NCI-H524 (cell line): ENCODE results near the gene VPS25.
"Not testable (repeated sequence)": the region's sequence is repeated elsewhere in the genome, so short reads cannot be mapped to it uniquely, and the experiment has no call there.

Experiments
- DNase-seq, 2 experiments: peaks; one replicate each; lab custom pipeline; 2025; lab: John Stamatoyannopoulos, UW

Gene VPS25

DNA sequence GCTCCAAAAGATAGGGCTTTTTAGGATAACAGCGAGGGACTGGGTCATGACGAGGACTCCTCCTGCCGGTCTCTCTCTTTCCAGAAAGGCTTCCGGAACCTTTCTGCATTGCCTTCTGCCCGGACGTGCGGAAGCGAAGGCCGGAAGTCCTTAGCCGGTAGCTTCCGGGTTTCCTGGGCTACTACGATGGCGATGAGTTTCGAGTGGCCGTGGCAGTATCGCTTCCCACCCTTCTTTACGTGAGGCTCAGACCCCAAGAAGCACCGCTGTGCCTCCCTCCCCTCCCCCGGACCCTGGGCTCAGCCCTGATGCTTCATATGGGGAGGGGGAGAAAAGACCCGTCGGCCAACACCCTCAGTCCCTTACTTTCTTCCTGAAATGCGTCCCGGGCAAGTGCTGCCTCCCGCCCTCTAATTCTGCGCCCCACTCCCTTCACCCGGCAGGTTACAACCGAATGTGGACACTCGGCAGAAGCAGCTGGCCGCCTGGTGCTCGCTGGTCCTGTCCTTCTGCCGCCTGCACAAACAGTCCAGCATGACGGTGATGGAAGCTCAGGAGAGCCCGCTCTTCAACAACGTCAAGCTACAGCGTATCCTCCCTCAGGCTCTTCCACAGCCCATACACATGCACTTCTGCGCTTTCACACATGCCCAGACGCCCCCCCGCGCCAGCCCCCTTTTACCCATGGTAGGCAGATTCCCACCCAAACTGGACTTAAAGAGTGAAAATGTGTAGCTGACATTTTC, at the start of gene VPS25:
VPS25 (plus strand) TSS at position 160 of the 746 bp plus-strand sequence; CDS start at position 187, 27 bp downstream.
- peak; percentile 73 to 86 for DNase-seq

DNA sequence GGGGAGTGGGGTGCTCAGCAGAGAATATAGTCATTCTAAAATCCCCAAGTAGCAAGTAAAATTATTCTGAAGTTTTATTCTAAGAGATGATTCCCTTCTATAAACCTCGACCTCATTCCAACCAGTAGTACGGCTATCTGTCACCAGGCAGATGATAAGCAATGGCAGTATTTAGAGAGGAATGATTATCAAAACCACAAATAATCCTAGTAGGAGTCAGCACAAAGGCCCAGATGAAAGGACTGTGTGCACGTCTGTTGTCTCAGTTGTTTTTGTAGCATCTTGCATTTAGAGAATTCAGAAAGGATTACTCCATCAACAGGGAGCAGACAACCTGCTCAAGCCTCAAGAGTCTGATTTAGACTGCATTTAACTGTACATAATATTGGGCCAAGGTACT, 49.6 kb upstream of the VPS25 start:
- DNase-seq: no peak

DNA sequence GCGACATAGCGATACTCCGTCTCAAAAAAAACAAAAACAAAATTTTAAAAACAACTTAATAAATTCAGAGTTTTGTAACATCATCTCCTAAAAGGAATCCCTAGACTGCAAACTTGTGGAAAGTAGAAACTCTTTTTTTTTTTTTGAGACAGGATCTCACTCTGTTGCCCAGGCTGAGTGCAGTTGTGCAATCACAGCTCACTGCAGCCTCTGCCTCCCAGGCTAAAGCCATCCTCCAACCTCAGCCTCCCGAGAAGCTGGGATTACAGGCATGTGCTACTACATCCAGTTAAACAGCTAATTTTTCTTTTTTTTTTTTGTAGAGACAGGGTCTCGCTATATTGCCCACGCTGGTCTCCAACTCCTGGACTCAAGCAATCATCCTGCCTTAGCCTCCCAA, 48.1 kb upstream of the VPS25 start:
- DNase-seq: no peak

DNA sequence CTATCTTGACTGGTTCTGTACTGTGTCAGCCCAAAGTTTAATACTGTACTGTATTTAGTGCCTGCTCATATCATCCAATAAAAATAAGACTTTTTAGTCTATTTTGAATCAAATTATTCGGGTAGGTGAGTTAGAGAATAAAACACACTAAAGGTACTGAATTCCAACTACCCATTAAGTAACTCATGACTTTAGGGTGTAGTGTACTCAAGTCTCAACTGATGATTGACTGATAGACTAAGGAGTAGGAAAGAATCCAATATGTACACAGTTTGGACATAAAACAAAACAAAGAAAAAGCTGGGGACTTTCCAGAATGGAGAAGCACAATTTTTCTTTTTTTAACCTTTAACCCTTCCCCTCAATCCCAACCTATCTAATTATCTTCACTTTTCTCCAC, 32.5 kb upstream of the VPS25 start:
- no peak for DNase-seq

DNA sequence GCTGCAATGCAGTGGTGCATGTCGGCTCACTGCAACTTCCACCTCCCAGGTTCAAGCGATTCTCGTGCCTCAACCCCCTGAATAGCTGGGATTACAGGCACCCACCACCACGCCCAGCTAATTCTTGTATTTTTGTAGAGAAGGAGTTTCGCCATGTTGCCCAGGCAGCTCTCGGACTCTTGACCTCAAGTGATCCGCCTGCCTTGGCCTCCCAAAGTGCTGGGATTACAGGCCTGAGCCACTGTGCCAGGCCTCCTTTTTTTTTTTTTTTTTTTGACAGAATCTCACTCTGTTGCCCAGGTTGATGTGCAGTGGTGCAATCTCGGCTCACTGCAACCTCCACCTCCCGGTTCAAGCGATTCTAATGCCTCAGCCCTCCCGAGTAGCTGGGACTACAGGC, 30.3 kb upstream of the VPS25 start:
- not testable (repeated sequence) for DNase-seq

DNA sequence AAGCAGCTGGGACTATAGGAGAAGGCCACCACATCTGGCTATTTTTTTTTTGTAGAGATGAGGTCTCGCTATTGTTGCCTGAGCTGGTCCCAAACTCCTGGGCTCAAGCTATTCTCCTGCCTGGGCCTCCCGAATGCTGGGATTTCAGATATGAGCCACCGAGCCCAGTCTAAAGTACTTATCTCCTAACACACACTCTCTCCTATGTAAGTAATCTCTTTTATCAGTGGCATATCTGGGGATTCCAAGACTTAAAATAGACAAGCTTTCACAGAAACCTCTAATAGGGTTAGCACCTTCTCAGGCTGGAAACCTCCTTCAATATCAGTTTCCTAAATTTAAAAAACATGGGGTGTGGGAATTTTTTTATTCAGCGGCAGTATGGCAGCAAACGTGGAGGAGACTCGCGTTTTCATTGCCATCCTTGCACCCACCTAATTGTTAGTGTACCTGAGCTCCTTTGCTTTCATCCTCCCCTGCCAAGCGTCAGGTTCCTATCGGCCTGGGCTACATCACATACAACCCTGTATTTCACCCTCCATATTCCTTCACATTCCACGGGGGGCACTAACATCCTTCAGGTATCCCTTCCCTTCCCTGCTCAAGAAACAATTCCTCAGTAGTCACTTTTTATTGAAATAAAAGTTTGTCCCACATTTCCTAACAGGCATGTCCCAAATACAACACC, 29.5 kb upstream of the VPS25 start:
- DNase-seq: peak; percentile 24 to 57

DNA sequence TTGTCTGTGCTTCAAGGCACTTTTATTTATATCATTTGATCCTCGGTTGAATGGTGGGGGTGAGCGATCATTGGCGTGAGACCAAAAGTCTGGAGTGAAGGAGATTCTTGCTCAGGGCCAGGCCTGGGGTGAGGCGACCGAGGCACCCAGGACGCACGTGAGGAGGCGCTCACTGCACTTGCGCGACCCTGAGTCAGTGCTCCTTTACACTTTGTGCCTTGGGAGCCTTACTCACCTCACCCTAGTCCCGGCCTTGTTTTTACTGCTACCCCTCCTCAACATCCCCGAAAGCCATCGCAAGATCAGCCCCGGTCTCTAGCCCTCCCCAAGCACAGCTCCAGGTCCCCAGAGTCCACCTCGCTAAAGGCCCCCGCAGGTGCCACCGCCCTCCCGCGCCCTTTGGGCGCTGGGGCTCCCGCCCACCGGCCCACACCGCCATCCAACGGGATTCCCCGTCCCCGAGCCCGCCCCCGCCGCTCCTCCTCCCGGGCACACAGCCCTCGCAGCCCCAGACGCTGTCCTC, 28.9 kb upstream of the VPS25 start:
- DNase-seq: peak; percentile 84 to 88

DNA sequence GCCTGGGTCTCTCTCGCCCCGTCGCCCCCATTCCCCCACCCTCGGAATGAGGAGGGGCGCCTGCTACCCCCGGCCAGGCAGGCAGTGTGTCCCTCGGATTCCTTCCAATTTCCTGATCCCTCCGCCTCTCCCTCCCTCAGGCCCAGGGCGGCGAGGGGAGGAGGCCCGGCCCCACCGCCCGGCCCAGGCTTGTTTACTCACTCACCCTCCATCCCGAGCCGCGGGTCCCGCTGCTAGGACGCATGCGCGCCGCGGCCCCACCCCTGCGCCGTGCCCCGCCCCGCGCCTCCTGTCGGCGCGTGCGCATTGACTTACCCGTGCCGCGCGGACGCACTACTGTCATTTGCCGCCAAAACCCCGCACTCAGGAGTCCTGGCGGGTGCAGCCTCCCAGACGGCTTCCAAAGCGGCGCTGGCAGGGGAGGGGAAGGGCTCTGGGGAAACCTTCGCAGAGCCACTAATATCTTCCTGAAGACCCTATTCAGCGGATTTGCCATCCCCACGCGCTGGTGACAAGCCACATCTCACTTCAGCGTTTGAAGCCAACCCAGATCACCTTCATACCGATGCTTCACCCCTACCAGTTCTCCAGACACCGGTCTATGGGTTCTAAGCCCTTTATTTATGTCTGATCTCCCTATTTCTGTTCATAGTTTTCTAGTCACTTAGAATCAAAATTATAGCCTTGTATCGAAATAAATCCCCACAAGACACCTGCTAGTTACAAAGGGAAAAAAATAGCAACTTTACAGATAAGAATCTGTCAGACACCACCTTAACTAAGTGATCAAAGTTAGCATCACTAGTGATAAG, 28.2 kb upstream of the VPS25 start, which contains the start of gene EZH1:
EZH1 (minus strand) TSS at position 235 of the 812 bp plus-strand sequence. CDS start 16,099 bp downstream, outside the sequence.
- DNase-seq: peak; percentile 95 to 98

DNA sequence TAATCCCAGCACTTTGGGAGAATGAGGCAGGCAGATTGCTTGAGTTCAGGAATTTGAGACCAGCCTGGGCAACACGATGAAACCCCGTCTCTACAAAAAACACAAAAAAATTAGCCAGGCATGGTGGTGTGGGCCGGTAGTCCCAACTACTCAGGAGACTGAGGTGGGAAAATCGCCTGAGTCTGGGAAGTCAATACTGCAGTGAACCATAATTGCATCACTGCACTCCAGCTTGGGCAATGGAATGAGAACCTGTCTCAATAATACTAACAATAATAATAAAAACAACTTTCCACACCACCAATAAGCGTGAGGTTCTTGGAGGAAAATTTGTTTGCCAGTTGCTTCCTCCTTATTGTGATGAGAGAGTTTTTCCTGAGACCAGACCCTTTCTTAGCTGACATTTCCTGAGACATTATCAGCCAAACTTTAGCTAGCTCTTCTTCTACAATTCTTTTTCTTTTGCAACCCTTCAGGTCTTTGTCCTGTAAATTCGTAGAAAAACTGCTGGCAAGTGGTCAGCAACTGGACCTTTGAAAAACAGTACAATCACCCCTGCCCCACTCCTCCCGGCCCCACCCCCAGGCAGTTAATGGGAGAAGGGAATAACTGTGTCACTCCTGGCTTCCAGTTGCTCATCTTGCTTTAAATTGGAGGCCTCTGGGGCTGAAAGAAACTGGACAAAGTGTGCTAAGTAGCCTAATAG, 24.9 kb upstream of the VPS25 start:
- no peak for DNase-seq

DNA sequence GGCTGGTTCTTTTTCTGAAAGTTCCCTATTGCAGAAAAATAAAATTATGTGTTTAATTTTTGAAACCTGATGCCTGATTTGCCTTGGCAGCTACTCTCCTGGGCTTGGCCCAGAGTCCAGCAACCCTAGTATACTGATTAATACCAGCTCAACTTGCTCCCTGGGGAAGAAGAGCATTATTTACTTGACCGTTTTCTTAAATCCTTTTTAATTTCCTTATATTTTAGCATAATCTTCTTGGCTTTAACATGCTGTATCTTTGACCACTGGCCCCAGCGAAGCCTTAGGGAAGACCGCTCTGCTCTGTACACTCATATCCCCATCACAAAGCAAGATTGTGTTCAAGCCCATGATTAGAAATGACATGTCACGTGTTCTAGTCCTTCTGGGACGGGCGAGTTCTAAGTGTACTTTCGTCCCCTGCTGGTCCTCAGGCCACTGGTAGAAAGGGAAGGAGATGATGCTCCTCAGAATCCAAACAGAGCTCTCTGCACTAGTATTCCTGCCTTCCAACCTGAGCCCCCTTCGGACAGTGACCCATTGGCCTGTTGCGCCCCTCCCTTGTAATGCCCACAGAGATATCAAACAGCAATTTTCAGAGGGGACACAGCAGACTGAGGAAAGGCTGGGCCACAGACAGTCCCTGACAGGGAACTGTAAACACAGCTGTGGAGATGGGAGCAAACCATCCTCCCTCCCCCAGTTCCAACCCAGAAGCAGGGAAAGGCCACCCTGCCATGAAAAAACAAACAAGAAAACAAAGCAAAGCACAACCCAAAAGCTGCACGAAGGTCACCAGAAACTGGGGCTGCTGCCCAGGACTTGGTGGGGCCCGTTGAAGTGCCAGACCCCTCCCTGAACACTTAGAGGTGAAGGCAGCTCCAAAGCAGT, 24.1 kb upstream of the VPS25 start:
- DNase-seq: no peak

DNA sequence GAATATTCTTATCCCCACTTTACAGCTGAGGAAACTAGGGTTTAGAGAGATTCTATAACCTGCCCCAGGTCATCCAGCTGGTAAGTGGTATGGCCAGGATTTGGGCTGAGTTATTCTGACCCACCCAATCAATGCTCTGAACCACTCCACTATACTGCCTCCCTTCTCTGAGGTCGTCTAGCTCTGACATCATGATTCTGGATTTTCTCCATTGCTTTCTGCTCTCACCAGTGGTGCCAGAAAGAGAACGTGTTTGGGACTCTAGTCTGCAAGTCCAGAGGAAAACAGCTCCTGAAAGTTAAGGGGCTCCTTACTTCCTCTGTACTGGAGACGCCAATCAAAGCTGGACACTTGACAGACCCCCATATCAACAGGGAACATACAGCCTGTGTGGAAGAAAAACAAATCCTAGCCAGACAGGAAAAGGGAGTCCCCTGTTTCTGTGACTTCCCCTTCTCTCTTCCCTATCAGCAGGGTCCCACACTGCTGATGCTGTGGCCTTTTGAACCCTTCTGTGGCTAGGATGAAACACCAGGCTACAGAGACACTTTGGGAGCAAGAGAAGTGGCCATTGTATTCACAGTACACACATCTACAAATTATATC, 22.4 kb upstream of the VPS25 start:
- no peak for DNase-seq

DNA sequence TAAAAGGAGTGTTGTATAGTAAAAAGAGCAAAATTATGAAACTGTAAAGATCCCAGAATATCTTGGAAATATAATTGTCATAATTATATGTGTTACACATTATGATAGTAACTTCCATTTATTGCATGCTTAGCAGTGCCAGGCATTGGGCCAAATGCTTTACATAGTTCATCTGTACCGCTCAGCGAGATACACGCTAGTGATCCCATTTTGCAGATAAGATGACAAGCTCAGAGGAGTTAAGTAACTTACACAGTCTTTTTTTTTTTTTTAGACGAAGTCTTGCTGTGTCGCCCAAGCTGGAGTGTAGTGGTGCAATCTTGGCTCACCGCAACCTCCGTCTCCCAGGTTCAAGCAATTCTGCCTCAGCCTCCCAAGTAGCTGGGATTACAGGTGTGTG, 21.6 kb upstream of the VPS25 start:
- no peak for DNase-seq

DNA sequence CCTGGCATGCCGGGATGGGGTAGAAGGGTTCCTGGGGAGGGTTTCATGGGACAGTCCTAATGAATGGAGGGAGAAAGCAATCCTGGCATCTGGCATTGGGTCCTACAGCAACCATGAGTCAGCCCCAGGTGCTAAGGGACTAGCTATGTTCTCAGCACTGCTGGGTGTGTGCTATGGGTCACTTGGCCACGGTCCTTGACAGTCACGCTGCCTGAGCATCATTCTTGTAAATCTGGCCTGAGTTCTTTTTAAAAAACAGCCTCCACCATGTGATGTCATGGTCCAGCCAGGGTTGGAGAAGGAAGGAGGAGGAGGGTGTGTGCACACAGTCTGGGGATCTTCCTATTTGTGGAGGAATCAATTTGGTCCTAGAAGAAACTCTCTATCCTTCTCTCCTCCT, 18.5 kb upstream of the VPS25 start:
- no peak for DNase-seq

DNA sequence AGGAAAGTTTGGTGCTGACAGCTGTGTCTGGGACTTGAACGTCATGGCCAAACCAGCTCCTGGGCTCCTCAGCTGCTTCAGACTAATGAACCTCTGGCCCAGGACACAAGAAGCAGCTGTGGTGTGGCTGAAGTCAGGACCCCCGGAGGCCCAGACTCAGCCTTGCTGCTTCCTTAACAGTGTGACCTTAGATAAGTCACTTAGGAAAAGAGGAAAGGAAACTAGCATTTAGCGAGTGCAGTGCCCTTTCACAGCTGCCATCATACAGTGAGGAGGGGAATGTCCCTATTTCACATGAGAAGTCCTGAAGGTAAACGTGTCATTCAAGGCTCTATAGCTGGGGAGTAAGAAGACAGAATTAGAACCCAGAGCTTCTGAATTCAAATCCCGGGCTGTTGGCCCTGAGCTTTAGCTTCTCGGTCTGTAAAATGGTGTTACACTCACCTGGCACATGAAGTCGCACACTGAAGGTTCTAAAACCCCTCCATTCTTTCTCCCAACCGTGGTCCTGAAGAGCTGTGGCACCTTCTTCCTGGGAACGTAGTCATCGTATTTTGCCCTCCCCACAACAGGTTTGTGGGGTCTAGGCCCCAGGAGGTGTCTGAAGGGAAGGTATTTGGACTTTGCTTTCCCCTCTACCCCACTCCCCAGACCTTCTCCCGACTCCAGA, 13.1 kb upstream of the VPS25 start:
- no peak for DNase-seq

DNA sequence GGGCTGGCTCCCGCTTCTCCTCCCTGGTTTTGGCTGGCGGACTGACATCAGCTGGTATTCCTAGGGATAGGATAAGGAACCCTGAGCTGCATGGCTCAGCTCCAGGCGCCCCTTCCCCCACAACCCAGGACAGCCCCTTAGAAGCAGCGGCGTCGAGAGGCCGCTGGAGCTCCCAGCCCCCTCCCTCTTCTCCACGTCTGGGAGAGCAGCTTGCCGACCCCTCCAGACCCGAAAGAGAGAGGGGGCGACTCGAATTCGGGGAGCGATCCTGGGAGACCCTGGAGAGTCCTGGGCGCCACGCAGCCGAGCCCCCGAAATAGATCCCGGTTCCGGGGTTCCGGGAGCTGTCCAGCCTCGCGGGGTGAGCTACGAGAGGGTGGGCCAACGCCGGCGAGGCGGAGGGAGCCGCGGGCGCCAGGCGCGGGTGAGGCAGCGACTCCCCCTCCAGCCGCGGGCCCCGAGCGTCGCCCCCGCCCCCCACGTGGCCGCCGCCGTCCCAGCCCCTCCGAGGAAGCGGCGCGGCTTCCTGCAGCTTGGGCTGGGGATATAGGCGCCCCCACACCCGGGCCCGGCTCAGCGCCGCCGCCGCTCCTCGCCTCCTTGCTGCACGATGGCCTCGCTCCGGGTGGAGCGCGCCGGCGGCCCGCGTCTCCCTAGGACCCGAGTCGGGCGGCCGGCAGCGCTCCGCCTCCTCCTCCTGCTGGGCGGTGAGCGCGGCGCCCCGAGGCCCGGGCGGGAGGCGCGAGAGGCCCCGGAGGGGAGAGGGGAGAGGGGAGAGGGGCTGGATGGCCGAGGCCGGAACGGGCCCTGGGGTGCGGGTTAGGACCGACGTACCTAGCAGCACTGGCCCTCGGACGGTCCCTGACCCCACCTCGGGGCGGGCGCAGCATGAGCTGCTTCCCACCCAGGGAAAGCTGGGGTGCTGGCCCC, 12.3 kb upstream of the VPS25 start, which contains the start of gene RAMP2:
RAMP2 (plus strand) TSS at position 576 of the 930 bp plus-strand sequence; CDS start at position 611, 35 bp downstream.
- DNase-seq: peak; percentile 22 to 47

DNA sequence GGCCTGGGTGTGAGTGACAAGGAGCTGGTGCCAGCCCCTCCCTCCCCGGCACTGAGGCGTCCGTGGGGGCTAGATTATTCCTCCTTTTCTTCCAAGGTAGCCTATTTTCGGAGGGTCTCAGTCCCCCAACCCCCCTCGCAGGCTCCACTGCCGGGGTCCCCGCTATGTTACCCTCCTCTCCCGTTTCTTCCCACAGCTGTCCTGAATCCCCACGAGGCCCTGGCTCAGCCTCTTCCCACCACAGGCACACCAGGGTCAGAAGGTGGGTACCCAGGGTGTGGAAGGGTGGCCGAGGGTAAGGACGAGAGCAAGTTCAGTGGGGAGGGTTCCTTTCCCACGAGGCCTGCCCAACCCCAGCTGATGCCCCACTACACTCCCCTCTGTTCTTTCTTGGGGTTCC, 11.6 kb upstream of the VPS25 start:
- no peak for DNase-seq

DNA sequence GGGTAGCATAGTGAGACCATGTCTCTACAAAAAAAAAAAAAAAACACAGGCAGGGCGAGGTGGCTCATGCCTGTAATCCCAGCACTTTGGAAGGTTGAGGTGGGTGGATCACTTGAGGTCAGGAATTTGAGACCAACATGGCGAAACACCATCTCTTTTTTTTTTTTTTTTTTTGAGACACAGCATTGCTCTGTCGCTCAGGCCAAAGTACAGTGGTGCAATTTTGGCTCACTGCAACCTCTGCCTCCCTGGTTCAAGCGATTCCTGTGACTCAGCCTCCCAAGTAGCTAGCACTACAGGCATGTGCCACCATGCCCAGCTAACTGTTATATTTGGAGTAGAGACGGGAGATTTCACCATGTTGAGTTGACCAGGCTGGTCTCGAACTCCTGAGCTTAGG, 7.1 kb upstream of the VPS25 start:
- no peak for DNase-seq

DNA sequence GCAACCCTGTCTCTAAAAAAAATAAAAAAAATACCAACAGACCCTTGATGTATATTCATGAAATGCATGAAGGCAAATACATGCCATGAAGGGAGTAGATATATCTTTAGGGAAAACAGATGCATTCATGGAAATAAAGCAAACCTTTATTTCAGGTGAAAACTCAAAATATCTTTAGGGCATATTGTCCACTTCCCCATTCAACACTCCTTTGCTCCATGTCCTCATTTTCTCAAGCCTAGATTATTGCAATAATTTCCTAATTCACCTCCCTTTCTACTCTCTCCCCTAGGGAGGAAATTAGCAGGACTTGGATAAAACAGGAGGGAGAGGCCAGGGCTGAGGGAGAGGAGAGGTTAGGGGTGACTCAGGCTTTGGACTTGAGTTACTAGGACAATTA, 5.7 kb upstream of the VPS25 start:
- DNase-seq: no peak
